ENCODE results near the gene PHTF2.

Gene PHTF2

GRCh38 chr7:77794000-77794399 lies 4.6 kb upstream of the PHTF2 start:
- no peak for DNase-seq (ENCODE audit: low read depth)

GRCh38 chr7:77796109-77796508 lies 2.5 kb upstream of the PHTF2 start:
- no peak for DNase-seq (ENCODE audit: low read depth)

- DNase-seq (ENCODE audit: low read depth) = no peak
Measured at GRCh38 chr7:77796960-77797359, 1.6 kb upstream of the PHTF2 start.

GRCh38 chr7:77797734-77798393 lies 709 bp upstream of the PHTF2 start:
- DNase-seq (ENCODE audit: low read depth) = no peak

- DNase-seq (ENCODE audit: low read depth) = peak; percentile 3
Measured at GRCh38 chr7:77799078-77799964, 748 bp downstream of the PHTF2 start.

- DNase-seq (ENCODE audit: low read depth) = no peak
Measured at GRCh38 chr7:77800158-77800557, 1.6 kb downstream of the PHTF2 start.

- DNase-seq (ENCODE audit: low read depth) = no peak
Measured at GRCh38 chr7:77800730-77801129, 2.2 kb downstream of the PHTF2 start.

GRCh38 chr7:77802557-77803405 lies 4.2 kb downstream of the PHTF2 start:
- DNase-seq (ENCODE audit: low read depth) = no peak

- DNase-seq (ENCODE audit: low read depth) = no peak
Measured at GRCh38 chr7:77806425-77806824, 7.9 kb downstream of the PHTF2 start.

GRCh38 chr7:77808517-77808916 lies 9.9 kb downstream of the PHTF2 start:
- no peak for DNase-seq (ENCODE audit: low read depth)

- DNase-seq (ENCODE audit: low read depth) = no peak
Measured at GRCh38 chr7:77811516-77812289, 13.1 kb downstream of the PHTF2 start.

- DNase-seq (ENCODE audit: low read depth) = no peak
Measured at GRCh38 chr7:77812290-77812685, 13.7 kb downstream of the PHTF2 start.

GRCh38 chr7:77813180-77813579 lies 14.6 kb downstream of the PHTF2 start:
- no peak for DNase-seq (ENCODE audit: low read depth)

GRCh38 chr7:77819021-77819420 lies 20.4 kb downstream of the PHTF2 start:
- no peak for DNase-seq (ENCODE audit: low read depth)

- no peak for DNase-seq (ENCODE audit: low read depth)
Measured at GRCh38 chr7:77820967-77821366, 22.4 kb downstream of the PHTF2 start.

- no peak for DNase-seq (ENCODE audit: low read depth)
Measured at GRCh38 chr7:77822269-77822668, 23.7 kb downstream of the PHTF2 start.

GRCh38 chr7:77823787-77824186 lies 25.2 kb downstream of the PHTF2 start:
- DNase-seq (ENCODE audit: low read depth) = no peak

GRCh38 chr7:77824636-77825035 lies 26.1 kb downstream of the PHTF2 start:
- no peak for DNase-seq (ENCODE audit: low read depth)

GRCh38 chr7:77825131-77825530 lies 26.6 kb downstream of the PHTF2 start:
- DNase-seq (ENCODE audit: low read depth) = no peak

GRCh38 chr7:77826300-77826699 lies 27.7 kb downstream of the PHTF2 start:
- DNase-seq (ENCODE audit: low read depth) = no peak

- no peak for DNase-seq (ENCODE audit: low read depth)
Measured at GRCh38 chr7:77827999-77828398, 29.4 kb downstream of the PHTF2 start.
